Stimulated activated naive CD4-positive, alpha-beta T cell treated with Interleukin-2 at 50 U/mL for 16 hours (primary cell): Measurements from ENCODE around the gene GCNT1.

ENCODE experiments used
- DNase-seq: peaks from one replicate; lab custom pipeline; 2025; lab: John Stamatoyannopoulos, UW

GCNT1 gene

DNA sequence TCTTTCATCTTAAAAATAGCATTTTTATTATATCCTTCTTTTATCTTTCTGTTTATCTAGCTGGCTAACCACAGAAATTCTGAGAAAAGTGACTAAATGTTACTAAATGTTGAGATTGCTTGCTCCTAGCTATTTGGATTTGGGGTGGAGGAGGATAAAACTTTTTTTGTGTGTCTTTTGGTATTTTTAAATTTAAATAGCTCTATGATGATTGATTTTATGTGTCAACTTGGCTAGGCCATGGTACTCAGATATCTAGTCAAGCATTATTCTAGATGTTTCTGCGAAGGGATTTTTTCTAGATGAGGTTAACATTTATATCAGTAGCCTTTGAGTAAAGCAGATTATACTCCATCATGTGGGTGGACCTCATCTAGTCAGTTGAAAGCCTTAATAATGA, 75.0 kb downstream of the GCNT1 start:
- DNase-seq, result no peak

DNA sequence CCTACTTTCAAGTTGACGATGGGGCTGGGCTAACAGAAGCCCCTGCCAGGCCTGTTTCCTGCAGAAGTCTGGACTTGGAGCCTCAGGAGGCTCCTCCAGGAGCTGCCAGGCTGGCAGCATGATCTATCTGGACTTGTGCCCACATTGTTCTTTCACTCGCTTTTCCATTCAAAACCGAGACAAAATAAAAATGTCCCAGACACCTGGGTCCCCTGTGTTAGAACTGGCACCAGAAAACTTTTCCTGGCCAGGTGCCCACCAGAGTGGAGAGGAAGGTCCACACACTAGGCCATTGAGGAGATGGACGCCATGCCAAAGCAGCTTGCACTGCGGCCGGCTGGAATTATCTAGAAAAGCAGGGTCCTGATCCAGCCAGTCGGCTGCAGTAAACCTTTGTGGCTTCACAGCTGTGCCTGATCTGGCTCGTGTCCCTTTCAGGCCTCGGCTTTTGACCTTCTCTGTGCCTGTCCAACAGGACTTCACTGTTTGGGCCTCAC, 78.2 kb downstream of the GCNT1 start:
- no peak for DNase-seq

DNA sequence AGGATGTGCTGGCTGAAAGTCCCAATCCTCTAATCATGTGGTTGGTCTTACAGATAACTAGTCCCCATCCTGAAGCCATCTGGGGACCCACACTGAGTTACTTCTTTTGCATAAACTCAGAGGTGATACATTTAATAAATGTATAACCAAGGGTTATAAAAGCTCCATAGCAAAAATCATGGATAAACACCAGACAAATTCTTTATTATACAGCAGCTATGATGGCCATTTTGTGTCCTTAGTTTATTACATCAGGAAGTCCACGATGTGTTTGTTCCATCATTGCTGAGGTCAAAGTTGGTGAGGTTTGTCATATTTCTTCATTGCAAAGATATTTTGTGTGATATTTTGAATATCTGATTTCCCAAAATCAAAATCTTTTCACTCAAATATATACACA, 80.2 kb downstream of the GCNT1 start:
- DNase-seq, result no peak

DNA sequence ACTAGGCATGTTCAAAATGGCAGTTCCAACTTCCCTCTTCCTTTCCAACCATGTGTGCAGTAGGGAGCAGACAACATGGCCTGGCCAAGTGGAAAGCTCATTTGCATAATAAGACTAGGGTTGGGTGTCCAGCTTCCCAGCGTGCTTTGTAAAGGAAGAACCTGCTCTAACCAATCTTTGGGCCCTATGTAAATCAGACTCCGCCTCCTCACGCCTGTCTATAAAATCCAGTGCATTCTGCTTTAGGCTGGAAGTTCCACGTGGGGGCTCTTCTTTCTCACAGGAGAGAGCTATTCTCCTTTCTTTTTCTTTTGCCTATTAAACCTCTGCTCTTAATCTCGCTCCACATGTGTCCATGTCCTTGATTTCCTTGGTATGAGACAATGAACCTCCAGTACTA, 83.4 kb downstream of the GCNT1 start:
- no peak for DNase-seq

DNA sequence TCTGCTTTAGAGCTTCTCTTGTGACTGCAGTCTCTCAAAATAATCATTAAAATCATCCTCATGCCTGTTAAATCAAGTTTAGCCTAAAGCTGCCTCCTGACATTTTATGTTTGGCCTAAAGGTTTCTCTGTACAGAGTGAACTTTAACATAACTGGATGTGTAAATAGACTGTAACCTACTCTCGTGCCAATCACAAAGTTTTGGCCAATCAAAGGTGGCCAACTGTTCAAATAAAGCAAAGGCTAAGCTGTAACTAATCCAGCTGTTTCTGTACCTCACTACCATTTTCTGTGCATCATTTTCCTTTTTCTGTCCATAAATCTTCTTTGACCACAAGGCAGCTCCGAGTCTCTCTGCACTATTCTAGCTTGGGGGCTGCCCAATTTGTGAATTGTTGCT, 86.2 kb downstream of the GCNT1 start:
- DNase-seq, result no peak

DNA sequence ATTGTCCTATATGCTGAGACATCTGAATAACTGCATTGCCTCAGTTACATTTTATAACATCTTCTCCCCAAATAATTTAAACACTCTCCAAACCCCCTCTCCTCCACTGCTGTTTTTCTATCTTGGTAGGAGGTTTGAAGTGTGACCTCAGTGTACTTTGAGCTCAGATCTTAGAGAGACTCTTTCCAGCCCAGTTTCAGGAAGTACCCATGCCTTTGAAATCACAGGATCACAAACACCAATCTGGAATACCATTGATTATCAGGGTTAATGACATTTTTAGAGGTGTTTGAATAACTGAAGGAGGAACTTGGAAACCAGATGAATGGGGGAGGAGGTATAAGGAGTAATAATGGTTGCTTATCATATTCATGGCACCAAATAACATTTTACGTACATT, 93.2 kb downstream of the GCNT1 start:
- no peak for DNase-seq

DNA sequence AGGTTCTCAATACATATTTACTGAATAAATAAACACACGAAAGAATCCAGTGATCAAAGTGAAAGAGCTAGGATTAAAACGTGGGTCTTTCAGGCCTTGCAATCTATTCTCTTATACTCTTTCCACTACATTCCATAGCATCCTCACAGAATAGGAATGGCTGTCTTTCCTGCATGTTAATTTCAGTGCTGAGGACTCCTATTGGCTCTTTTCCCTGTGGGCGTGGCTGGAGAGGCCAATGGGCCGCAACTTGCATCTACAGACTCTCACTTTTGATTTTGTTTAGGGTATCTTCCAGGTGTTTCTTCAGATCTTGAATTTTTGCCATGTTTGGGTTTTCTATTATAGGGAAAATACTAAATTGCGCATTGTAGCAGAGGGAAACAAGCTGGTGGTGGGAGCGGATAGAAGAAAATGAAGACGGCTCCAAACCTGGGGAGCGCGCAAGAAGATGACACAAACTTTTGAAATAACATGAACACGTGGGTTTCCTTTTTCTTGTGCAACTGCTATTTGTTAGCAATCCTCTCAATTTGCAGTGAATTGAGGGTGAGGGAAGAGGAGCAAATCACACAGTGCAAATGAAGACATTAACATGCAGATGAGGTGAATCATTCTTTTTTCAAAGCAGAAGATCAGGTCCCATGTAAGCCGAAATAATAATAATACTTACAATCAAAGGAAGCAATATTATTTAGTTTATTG, 93.9 kb downstream of the GCNT1 start:
- no peak for DNase-seq

DNA sequence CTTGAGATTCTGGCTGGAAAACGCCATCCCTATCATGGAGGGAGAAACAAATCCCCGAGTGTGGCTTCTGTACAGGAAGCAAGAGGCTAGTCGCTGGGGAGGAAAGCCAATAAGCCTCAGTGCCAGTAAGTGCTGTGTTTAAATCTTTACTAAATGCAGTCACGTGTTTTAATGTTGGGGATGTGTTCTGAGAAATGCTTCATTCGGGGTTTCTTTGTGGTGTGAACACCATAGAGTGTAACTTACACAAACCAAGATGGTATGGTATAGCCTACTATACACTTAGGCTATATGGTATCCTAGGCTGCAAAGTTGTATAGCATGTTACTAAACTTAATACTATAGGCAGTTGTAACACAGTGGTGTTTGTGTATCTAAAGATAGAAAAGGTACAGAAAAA, 94.7 kb downstream of the GCNT1 start:
- DNase-seq, result no peak
